ENCODE measurements around the gene UNKL.

GRCh38 chr16:1347286-1347855 is 67.1 kb downstream of the UNKL start:
- TF ChIP-seq POLR2AphosphoS5 (IDR thresholded peaks at IDR 0.05; ENCODE audit: low read depth, low read length) (no peak), TAF1 (IDR thresholded peaks at IDR 0.05; ENCODE audit: borderline replicate concordance, insufficient read depth, low read length) (no peak), SIN3A (IDR thresholded peaks at IDR 0.05; ENCODE audit: borderline replicate concordance, insufficient read depth, low read length) (no peak), REST (IDR thresholded peaks at IDR 0.05; ENCODE audit: insufficient read depth in 1 of 2, low read depth in 2 of 2, low read length in 2 of 2) (no peak)
